HCT116 (cell line): ENCODE measurements around the gene ACRBP. TPM values are rescaled to one million over a fixed set of nuclear protein-coding genes. Genes with fewer than 3 reads are reported as not detected.

Source experiments
- ATAC-seq: fragments of 200-7000 bp; cut with Tn5 transposase; 2 replicates; pipeline ENCODE4 v1.9.1; 2020; ENCODE audit warnings: mild to moderate bottlenecking, moderate library complexity
- BruUV-seq: library from RNA; stranded (reverse); fragments of 400-500 nt; replicated peaks from 2 replicates; lab custom pipeline; 2021; lab: Mats Ljungman, UMichigan
- CTCF ChIA-PET: fragments of 300-600 bp; sonication (Branson Sonifier 250); formaldehyde crosslinking; loops from one replicate; lab custom pipeline; 2021; ENCODE audit warnings: antibody characterized with exemption; lab: Charles Lee
- POLR2A ChIA-PET: fragments of 300-600, 350-600 bp; sonication (Branson Sonifier 250); formaldehyde crosslinking; loops from one replicate; lab custom pipeline; 2021; ENCODE audit warnings: antibody characterized with exemption; lab: Charles Lee
- RAD21 ChIA-PET, 2 experiments: fragments of 300-600 bp; sonication (Branson Sonifier 250); formaldehyde crosslinking; loops; one replicate each; lab custom pipeline; 2023; ENCODE audit warnings: low total read pairs in 2 of 2; ENCODE audit not compliant: uncharacterized antibody in 2 of 2, unreplicated experiment in 2 of 2, low non-redundant PET in 1 of 2; lab: Charles Lee
- DNase-seq: peaks from one replicate; pipeline ENCODE4 v3.0.0-alpha.2; 2010; ENCODE audit warnings: low read depth, low spot score
- H2AFZ ChIP-seq: fragments of 200-600 bp; shearing (Covaris generic), sonication (generic); 2 replicates; pipeline ENCODE4 v1.6.1; 2017; ENCODE audit warnings: low read depth, mixed run types, mixed read lengths, antibody characterized with exemption, low read length; ENCODE audit not compliant: poor library complexity, severe bottlenecking
- H3K27ac ChIP-seq: 2 replicates; pipeline ENCODE4 v1.5.1; 2012; ENCODE audit warnings: low read depth, low read length
- H3K27me3 ChIP-seq: fragments of 200-600 bp; sonication (generic); 2 replicates; pipeline ENCODE4 v1.6.1; 2016; ENCODE audit warnings: mixed run types, low read length, mixed read lengths; ENCODE audit not compliant: insufficient read depth
- H3K36me3 ChIP-seq, 2 experiments: fragments of 200-500 bp in 1 of 2; fragments of 200-600 bp in 1 of 2; sonication (Bioruptor generic) in 1 of 2; sonication (generic) in 1 of 2; 2 replicates each; pipeline versions ENCODE4 v1.5.1 to v1.6.1; 2014 to 2016; ENCODE audit warnings: low read length in 2 of 2, inconsistent platforms in 1 of 2, mixed read lengths in 1 of 2, mixed run types in 1 of 2; ENCODE audit not compliant: insufficient read depth in 2 of 2, control insufficient read depth in 1 of 2
- H3K4me1 ChIP-seq, 2 experiments: fragments of 200-600 bp in 1 of 2; sonication (generic) in 1 of 2; 2 replicates each; pipeline versions ENCODE4 v1.5.1 to v1.6.1; 2012 to 2017; ENCODE audit warnings: low read length in 2 of 2, inconsistent platforms in 1 of 2, mild to moderate bottlenecking in 1 of 2, mixed read lengths in 1 of 2, mixed run types in 1 of 2, moderate library complexity in 1 of 2; ENCODE audit not compliant: insufficient read depth in 2 of 2, control insufficient read depth in 1 of 2
- H3K4me2 ChIP-seq: fragments of 200-600 bp; sonication (generic); 2 replicates; pipeline ENCODE4 v1.6.1; 2017; ENCODE audit warnings: mixed run types, low read length, mixed read lengths
- H3K4me3 ChIP-seq, 2 experiments: fragments of 200-600 bp in 1 of 2; sonication (generic) in 1 of 2; replicated peaks in 1 of 2; 2 replicates each; pipeline ENCODE4 v1.5.1; 2011 to 2016; ENCODE audit warnings: low read length in 2 of 2, control low read depth in 1 of 2, low read depth in 1 of 2, mild to moderate bottlenecking in 1 of 2, mixed read lengths in 1 of 2, mixed run types in 1 of 2
- H3K79me2 ChIP-seq: fragments of 200-600 bp; sonication (generic); 2 replicates; pipeline ENCODE4 v1.6.1; 2017; ENCODE audit warnings: mild to moderate bottlenecking, mixed run types, low read length, moderate library complexity, mixed read lengths; ENCODE audit not compliant: insufficient read depth
- H3K9ac ChIP-seq: fragments of 200-600 bp; sonication (generic); 2 replicates; pipeline ENCODE4 v1.6.1; 2016; ENCODE audit warnings: low read length, mixed read lengths
- H3K9me2 ChIP-seq: fragments of 200-600 bp; sonication (generic), shearing (Covaris generic); 2 replicates; pipeline ENCODE4 v1.6.1; 2017; ENCODE audit warnings: mixed run types, mild to moderate bottlenecking, moderate library complexity; ENCODE audit not compliant: insufficient read depth
- H3K9me3 ChIP-seq, 2 experiments: fragments of 200-500 bp in 1 of 2; fragments of 200-600 bp in 1 of 2; sonication (Bioruptor generic) in 1 of 2; sonication (generic) in 1 of 2; 2 replicates each; pipeline ENCODE4 v1.6.1; 2014 to 2017; ENCODE audit warnings: low read length in 2 of 2, mixed read lengths in 2 of 2, inconsistent platforms in 1 of 2, low read depth in 1 of 2, mild to moderate bottlenecking in 1 of 2, mixed run types in 1 of 2, moderate library complexity in 1 of 2; ENCODE audit not compliant: control insufficient read depth in 1 of 2, insufficient read depth in 1 of 2
- H4K20me1 ChIP-seq: fragments of 200-600 bp; sonication (generic), shearing (Covaris generic); 2 replicates; pipeline ENCODE4 v1.6.1; 2017; ENCODE audit warnings: mixed run types, mild to moderate bottlenecking, moderate library complexity; ENCODE audit not compliant: insufficient read depth
- ATF3 ChIP-seq: IDR thresholded peaks from 2 replicates; pipeline ENCODE4 v1.6.1; 2012
- CBX3 ChIP-seq: IDR thresholded peaks from 2 replicates; pipeline ENCODE4 v1.6.1; 2012; ENCODE audit warnings: low read depth
- CEBPB ChIP-seq: IDR thresholded peaks from 2 replicates; pipeline ENCODE4 v1.6.1; 2012; ENCODE audit warnings: low read depth
- EGR1 ChIP-seq: IDR thresholded peaks from 2 replicates; pipeline ENCODE4 v1.6.1; 2012; ENCODE audit warnings: low read depth
- EZH2 ChIP-seq: fragments of 200-600 bp; sonication (generic); IDR thresholded peaks from 2 replicates; pipeline ENCODE4 v1.6.1; 2017; ENCODE audit warnings: antibody characterized with exemption, mixed run types
- EZH2phosphoT487 ChIP-seq: fragments of 200-600 bp; IDR thresholded peaks from 2 replicates; pipeline ENCODE4 v1.6.1; 2018; ENCODE audit warnings: antibody characterized with exemption, borderline replicate concordance
- ZBTB33 ChIP-seq: IDR thresholded peaks from 2 replicates; pipeline ENCODE4 v1.6.1; 2011; ENCODE audit warnings: mild to moderate bottlenecking, low read length, moderate library complexity; ENCODE audit not compliant: insufficient replicate concordance; ENCODE audit errors: extremely low read depth
- intact Hi-C: fragments of 100-400 bp; cut with micrococcal nuclease; formaldehyde crosslinking; loops from 2 replicates; pipeline ENCODE4 v1.10.0; 2022
- total RNA-seq: library from RNA; stranded (reverse); gene quantifications from one replicate; pipeline ENCODE4 v1.2.1, GENCODE V29; 2021; ENCODE audit not compliant: unreplicated experiment
- TF ChIP-seq, protein P1 (sequence below): IDR thresholded peaks from 2 replicates; pipeline ENCODE4 v1.6.1; 2012
- TF ChIP-seq, protein P2 (sequence below), 3 experiments: fragments of 200-600 bp in 1 of 3; sonication (generic) in 1 of 3; IDR thresholded peaks in 2 of 3; conservative IDR thresholded peaks in 1 of 3; 2 replicates each; pipeline ENCODE4 v1.5.1; 2012 to 2017; ENCODE audit warnings: low read depth in 2 of 3, low read length in 2 of 3, antibody characterized with exemption in 1 of 3, borderline replicate concordance in 1 of 3, control low read depth in 1 of 3, mild to moderate bottlenecking in 1 of 3, mixed read lengths in 1 of 3, mixed run types in 1 of 3, moderate library complexity in 1 of 3; ENCODE audit not compliant: insufficient read depth in 1 of 3

Gene ACRBP
- total RNA-seq, 1 experiment from 2014 or later = 1.0 TPM

GRCh38 chr12:6666211-6666610 is 19.0 kb upstream of the ACRBP start:
- no peaks in the 10 kb centered on the region for H3K9me3 ChIP-seq
- H2AFZ ChIP-seq = no peak overlapping the region
- H4K20me1 ChIP-seq = no peaks in the 10 kb centered on the region
- DNase-seq = no peak
- no peak overlapping the region for H3K9ac ChIP-seq
- H3K9me2 ChIP-seq = no peaks in the 10 kb centered on the region
- TF ChIP-seq EGR1 (no peak), CBX3 (no peak), ZBTB33 (no peak), CEBPB (no peak), EZH2phosphoT487 (no peak), ATF3 (no peak), EZH2 (no peak)
- TF ChIP-seq, protein P1, sequence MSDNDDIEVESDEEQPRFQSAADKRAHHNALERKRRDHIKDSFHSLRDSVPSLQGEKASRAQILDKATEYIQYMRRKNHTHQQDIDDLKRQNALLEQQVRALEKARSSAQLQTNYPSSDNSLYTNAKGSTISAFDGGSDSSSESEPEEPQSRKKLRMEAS = no peak
- TF ChIP-seq, protein P2, sequence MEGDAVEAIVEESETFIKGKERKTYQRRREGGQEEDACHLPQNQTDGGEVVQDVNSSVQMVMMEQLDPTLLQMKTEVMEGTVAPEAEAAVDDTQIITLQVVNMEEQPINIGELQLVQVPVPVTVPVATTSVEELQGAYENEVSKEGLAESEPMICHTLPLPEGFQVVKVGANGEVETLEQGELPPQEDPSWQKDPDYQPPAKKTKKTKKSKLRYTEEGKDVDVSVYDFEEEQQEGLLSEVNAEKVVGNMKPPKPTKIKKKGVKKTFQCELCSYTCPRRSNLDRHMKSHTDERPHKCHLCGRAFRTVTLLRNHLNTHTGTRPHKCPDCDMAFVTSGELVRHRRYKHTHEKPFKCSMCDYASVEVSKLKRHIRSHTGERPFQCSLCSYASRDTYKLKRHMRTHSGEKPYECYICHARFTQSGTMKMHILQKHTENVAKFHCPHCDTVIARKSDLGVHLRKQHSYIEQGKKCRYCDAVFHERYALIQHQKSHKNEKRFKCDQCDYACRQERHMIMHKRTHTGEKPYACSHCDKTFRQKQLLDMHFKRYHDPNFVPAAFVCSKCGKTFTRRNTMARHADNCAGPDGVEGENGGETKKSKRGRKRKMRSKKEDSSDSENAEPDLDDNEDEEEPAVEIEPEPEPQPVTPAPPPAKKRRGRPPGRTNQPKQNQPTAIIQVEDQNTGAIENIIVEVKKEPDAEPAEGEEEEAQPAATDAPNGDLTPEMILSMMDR (IDR thresholded peaks at IDR 0.05 in 2 of 3, conservative IDR thresholded peaks at IDR 0.05 in 1 of 3; ENCODE audit: borderline replicate concordance in 1 of 3, insufficient read depth in 1 of 3, low read depth in 2 of 3, low read length in 2 of 3) = no peak
- TF ChIP-seq, all 23 proteins: peak for 0
- peaks cover 25 to 26% of the 10 kb centered on the region in 2 experiments for H3K36me3 ChIP-seq
- no TSS peak for BruUV-seq
- H3K4me3 ChIP-seq = no peak overlapping the region
- H3K4me2 ChIP-seq = no peak overlapping the region
- no peak for ATAC-seq
- intact Hi-C loops = no loop called here
- ChIA-PET POLR2A (no interaction called here), CTCF (interaction anchor here (2.0 to 2.2 kb wide), 2 partner anchors 18 kb away, joined by 10 to 11 read pairs; no protein-coding TSS in a partner anchor), RAD21 (interaction anchor here in 1 of 2 experiments (0.5 kb wide), 1 partner anchor 59 kb away, joined by 3 read pairs; no protein-coding TSS in a partner anchor)
- peaks cover 6% of the 10 kb centered on the region for H3K79me2 ChIP-seq
- peaks cover 10 to 14% of the 10 kb centered on the region in 2 experiments; a peak in 3 of 4 replicates for H3K4me1 ChIP-seq
- no peaks in the 10 kb centered on the region for H3K27me3 ChIP-seq
- no peak overlapping the region for H3K27ac ChIP-seq
